AG04450 (cell line): Measurements from ENCODE around the gene STXBP6. TPM values are rescaled to one million over a fixed set of nuclear protein-coding genes. Genes with fewer than 3 reads are reported as not detected.

ENCODE experiments used
- CTCF ChIA-PET: fragments of 300-600, 350-600 bp; formaldehyde crosslinking; extraction: SDS; loops from one replicate; lab custom pipeline; 2022; ENCODE audit warnings: antibody characterized with exemption, inconsistent platforms; lab: Charles Lee
- POLR2A ChIA-PET: fragments of 350-600 bp; formaldehyde crosslinking; extraction: SDS; loops from one replicate; lab custom pipeline; 2021; ENCODE audit warnings: antibody characterized with exemption, inconsistent platforms; lab: Yijun Ruan, JAX
- DNase-seq: peaks from one replicate; pipeline ENCODE4 v3.0.0-alpha.2; 2011; ENCODE audit warnings: low read depth, low spot score
- H3K27ac ChIP-seq: one replicate; pipeline ENCODE4 v1.5.1; 2012; ENCODE audit warnings: low read depth, low read length, control low read depth
- H3K27me3 ChIP-seq: one replicate; pipeline ENCODE4 v1.6.0; 2012; ENCODE audit warnings: low read length; ENCODE audit not compliant: control insufficient read depth, insufficient read depth
- H3K4me3 ChIP-seq: 2 replicates; pipeline ENCODE4 v1.5.1; 2011; ENCODE audit warnings: mild to moderate bottlenecking, low read depth, low read length, control low read depth
- H3K9me3 ChIP-seq: 2 replicates; pipeline ENCODE4 v1.5.1; 2012; ENCODE audit warnings: low read length; ENCODE audit not compliant: control insufficient read depth, insufficient read depth
- CTCF ChIP-seq: IDR thresholded peaks from 2 replicates; pipeline ENCODE4 v1.5.1; 2011; ENCODE audit warnings: low read depth, low read length, control low read depth, inconsistent platforms
- polyA plus RNA-seq: library from polyadenylated mRNA; depleted of rRNA; stranded (reverse); fragments of >200 nt; gene quantifications from 2 replicates; pipeline ENCODE4 v1.2.3, GENCODE V29; 2011

Gene STXBP6
- polyA plus RNA-seq, 1 experiment = 0.16 TPM

DNA sequence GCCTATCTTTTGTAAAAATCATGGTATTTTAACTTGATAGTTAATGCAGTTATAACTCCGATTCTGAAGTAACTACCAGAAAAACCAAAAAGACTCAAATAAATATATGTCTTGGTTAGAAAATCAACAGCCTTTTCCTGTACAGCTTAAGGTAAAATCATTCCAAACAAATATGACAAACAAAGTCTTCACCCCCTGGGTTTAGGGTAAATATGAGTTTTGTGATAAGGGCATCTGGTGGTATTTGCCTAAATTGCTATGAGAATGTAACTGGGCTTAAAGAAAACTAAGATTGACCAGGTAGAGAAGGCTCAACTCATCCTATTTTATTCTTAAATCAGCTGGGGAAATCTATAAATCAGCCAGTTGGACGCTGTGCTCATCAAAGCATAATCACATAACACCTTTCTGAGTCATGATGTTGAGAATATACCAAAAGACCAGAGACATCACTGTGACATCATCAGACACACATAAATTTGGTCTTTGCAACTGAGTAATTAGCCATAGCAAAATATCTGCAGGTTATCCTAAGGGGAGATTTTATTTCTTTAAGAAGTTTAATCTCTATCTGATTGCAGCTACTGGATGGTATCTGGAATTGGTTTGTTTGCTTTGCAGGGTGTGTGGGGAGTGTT, 133.9 kb downstream of the STXBP6 start:
- POLR2A ChIA-PET = no interaction called here
- Histone ChIP-seq H3K27me3 (no peaks in the 10 kb centered on the region), H3K9me3 (no peaks in the 10 kb centered on the region), H3K4me3 (no peak overlapping the region), H3K27ac (no peak overlapping the region)
- CTCF ChIA-PET = no interaction called here
- no peak for TF ChIP-seq CTCF
- no peak for DNase-seq

- Histone ChIP-seq H3K4me3 (no peak overlapping the region), H3K9me3 (no peaks in the 10 kb centered on the region), H3K27ac (no peak overlapping the region), H3K27me3 (no peaks in the 10 kb centered on the region)
- ChIA-PET POLR2A (no interaction called here), CTCF (no interaction called here)
- TF ChIP-seq CTCF = no peak
- DNase-seq = no peak
Observed at GRCh38 chr14:24915403-24915921, 134.5 kb downstream of the STXBP6 start.

DNA sequence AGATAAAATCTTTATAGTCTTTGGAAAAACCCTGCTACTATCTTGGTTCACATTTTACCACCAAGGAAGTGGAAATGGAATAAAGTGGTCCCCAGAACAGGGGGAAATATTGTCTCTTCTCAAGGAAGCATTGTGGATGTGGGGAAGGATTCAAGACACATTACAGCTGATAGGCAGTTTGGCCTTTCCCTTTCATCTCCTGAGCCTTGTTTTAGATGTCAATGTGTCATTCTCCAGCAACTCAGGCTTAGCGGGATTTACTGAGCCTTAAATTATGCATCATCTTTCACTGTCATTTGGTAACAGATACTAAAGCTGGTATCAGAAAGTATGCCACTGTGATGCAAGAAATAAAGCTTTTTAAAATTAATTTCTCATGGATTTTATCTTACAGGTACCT, 136.2 kb downstream of the STXBP6 start:
- CTCF ChIA-PET = no interaction called here
- no peak overlapping the region for H3K27ac ChIP-seq
- H3K27me3 ChIP-seq = no peaks in the 10 kb centered on the region
- H3K4me3 ChIP-seq = no peak overlapping the region
- TF ChIP-seq CTCF = no peak
- no peak for DNase-seq
- POLR2A ChIA-PET = no interaction called here
- H3K9me3 ChIP-seq = no peaks in the 10 kb centered on the region

DNA sequence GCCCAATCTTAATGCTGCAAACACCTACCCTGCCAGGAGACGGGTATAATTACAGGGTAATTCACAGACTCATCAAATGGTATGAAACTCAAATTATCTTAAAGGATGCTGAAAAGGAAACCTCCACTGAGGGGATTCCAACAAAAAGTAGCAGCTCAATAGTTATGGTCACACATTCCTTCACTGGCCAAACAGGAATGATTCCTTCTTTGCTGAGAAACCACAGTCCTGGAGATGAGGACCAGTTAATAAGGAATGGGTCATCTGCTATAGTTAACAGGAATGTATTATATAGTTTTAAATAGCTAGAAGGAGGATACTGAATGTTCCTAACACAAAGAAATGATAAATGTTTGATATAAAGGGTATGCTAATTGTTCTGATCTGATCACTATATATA, 136.9 kb downstream of the STXBP6 start:
- DNase-seq = no peak
- H3K9me3 ChIP-seq = no peaks in the 10 kb centered on the region
- H3K27me3 ChIP-seq = no peaks in the 10 kb centered on the region
- no peak overlapping the region for H3K4me3 ChIP-seq
- no peak overlapping the region for H3K27ac ChIP-seq
- no peak for TF ChIP-seq CTCF
- CTCF ChIA-PET = no interaction called here
- POLR2A ChIA-PET = no interaction called here

DNA sequence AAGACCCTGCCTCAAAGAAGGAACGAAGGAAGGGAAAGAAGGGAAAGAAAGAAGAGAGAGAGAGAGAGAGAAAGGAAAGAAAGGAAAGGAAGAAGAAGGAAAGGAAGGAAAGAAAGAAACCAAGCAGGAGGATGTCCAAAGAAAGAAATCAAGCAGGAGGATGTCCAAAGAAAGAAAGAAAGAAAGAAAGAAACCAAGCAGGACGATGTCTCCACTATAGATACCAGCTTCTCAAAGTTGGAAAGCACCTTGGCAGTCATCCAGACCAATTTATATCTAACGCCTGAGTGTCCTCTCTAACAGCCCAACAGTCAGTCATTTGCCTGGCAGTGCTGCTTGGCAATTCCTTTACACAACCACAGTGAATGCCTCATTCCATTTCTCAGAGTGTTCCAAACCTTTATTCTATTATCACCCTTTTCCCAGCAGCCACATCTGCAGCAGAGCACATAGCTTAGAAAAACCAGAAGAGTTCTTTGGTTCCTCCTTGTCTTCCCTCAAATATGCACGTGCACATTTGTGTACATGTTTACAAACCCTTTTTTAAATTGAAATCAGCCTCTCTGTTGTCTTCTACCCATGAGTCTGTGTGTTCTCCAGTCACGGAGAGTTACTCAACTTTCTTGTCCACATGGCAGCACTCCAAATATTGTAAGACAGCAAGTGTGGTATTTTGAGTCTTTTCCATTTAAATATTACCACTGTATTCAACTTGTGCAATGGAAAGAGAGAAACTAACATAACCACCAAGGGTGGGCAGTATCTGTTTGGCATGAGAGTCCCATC, 138.4 kb downstream of the STXBP6 start:
- Histone ChIP-seq H3K4me3 (no peak overlapping the region), H3K27me3 (no peaks in the 10 kb centered on the region), H3K9me3 (no peaks in the 10 kb centered on the region), H3K27ac (no peak overlapping the region)
- CTCF ChIA-PET = interaction anchor here (0.7 to 0.9 kb wide), 2 partner anchors 15 to 131 kb away, joined by 3 read pairs; no protein-coding TSS in a partner anchor
- TF ChIP-seq CTCF = no peak
- POLR2A ChIA-PET = interaction anchor here (0.7 kb wide), 1 partner anchor 10 kb away, joined by 4 read pairs; no protein-coding TSS in a partner anchor
- no peak for DNase-seq
